ENCODE data around the gene GPR55. TPM values are rescaled to one million over a fixed set of nuclear protein-coding genes. Genes with fewer than 3 reads are reported as not detected.

The GPR55 gene
- total RNA-seq, 1 donor, result not detected

- DNase-seq (ENCODE audit: low read depth), result no peak
- H3K4me3 ChIP-seq (ENCODE audit: low read depth, low read length), result no peak overlapping the region
- TF ChIP-seq, protein P1, sequence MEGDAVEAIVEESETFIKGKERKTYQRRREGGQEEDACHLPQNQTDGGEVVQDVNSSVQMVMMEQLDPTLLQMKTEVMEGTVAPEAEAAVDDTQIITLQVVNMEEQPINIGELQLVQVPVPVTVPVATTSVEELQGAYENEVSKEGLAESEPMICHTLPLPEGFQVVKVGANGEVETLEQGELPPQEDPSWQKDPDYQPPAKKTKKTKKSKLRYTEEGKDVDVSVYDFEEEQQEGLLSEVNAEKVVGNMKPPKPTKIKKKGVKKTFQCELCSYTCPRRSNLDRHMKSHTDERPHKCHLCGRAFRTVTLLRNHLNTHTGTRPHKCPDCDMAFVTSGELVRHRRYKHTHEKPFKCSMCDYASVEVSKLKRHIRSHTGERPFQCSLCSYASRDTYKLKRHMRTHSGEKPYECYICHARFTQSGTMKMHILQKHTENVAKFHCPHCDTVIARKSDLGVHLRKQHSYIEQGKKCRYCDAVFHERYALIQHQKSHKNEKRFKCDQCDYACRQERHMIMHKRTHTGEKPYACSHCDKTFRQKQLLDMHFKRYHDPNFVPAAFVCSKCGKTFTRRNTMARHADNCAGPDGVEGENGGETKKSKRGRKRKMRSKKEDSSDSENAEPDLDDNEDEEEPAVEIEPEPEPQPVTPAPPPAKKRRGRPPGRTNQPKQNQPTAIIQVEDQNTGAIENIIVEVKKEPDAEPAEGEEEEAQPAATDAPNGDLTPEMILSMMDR (IDR thresholded peaks at IDR 0.05; ENCODE audit: insufficient read depth, low read depth, low read length), result no peak
These were observed 4.5 kb upstream of the GPR55 start for GRCh38 chr2:230929381-230930148.

GRCh38 chr2:230928701-230929380 lies 3.8 kb upstream of the GPR55 start:
- TF ChIP-seq, protein P1 (IDR thresholded peaks at IDR 0.05; ENCODE audit: insufficient read depth, low read depth, low read length), result no peak
- DNase-seq (ENCODE audit: low read depth), result no peak
- no peak overlapping the region for H3K4me3 ChIP-seq (ENCODE audit: low read depth, low read length)

GRCh38 chr2:230927711-230928341 lies 2.8 kb upstream of the GPR55 start:
- no peak for DNase-seq (ENCODE audit: low read depth)
- no peak overlapping the region for H3K4me3 ChIP-seq (ENCODE audit: low read depth, low read length)
- TF ChIP-seq, protein P1 (IDR thresholded peaks at IDR 0.05; ENCODE audit: insufficient read depth, low read depth, low read length), result no peak

DNA sequence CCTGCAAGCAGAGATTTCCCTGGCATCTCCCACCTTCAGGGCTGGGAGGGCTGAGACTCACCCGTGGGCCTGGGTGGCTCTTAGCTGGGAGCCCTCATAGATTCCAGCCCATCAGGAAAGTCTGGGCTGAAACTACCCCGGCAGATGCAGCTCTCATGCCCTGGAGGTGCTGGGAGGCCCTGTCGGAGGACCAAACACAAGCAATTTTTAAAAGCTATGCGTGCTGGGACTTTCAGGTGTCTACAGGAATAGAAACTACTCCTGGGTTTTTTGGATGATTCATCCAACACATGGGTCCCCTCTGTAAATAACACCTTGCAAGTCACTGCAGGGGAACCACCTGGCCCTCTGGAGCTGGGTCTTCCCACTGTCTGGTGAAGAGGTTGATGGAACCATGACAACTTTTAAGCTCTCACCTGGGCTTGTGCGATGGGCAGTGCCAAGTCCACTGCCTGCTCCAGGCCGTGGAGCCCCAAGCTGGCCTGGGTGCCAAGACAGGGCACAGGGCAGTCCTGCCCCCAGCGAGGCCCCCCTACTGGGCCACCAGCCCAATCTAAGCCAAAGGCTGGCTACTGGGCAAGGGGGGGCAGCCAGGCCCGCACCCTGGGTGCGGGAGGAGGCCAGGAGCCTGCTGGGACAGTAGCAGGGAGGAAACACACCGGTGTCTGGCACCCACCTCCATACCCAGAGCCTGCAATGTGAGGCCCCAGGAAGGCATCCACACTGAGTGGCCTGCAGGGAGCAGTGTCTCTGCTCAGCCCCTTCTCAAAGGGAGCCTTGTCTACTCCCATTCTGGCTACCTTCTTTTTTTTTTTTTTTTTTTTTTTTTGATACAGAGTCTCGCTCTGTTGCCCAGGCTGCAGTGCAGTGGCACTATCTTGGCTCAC lies 1.1 kb upstream of the GPR55 start:
- TF ChIP-seq, protein P1 (IDR thresholded peaks at IDR 0.05; ENCODE audit: insufficient read depth, low read depth, low read length), result peak; percentile 28
- H3K4me3 ChIP-seq (ENCODE audit: low read depth, low read length), result no peak overlapping the region
- DNase-seq (ENCODE audit: low read depth), result no peak

GRCh38 chr2:230925443-230925878 lies 419 bp upstream of the GPR55 start:
- H3K4me3 ChIP-seq (ENCODE audit: low read depth, low read length), result no peak overlapping the region
- no peak for DNase-seq (ENCODE audit: low read depth)
- TF ChIP-seq, protein P1 (IDR thresholded peaks at IDR 0.05; ENCODE audit: insufficient read depth, low read depth, low read length), result no peak

DNA sequence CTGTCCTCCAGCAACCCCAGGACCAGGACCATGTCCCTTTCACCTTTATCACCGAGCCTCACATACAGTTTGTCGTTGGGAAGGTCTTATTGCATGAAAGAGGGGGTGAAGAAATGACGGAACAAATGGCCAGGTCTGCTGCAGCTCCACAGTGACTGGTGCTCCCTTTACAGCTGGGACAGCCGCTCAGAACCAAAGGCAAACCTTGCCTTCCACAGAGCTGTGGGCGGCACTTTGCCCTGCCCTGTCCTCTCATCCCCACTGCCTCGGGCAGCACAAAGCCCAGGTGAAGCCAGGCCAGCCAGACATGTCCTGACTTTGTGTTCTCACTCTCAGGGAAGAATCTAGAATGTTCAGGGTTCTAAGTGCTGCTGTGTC lies 961 bp downstream of the GPR55 start:
- TF ChIP-seq, protein P1 (IDR thresholded peaks at IDR 0.05; ENCODE audit: insufficient read depth, low read depth, low read length), result no peak
- no peak overlapping the region for H3K4me3 ChIP-seq (ENCODE audit: low read depth, low read length)
- DNase-seq (ENCODE audit: low read depth), result no peak
